Measurements from ENCODE around the gene EFHD2. TPM values are rescaled to one million over a fixed set of nuclear protein-coding genes. Genes with fewer than 3 reads are reported as not detected.

Gene EFHD2
- polyA plus RNA-seq, 1 donor from 2014 or later, result 10.3 TPM

GRCh38 chr1:15370268-15370667, 39.4 kb upstream of the EFHD2 start:
- H3K4me3 ChIP-seq (ENCODE audit: low read length), result no peak overlapping the region
- H3K4me2 ChIP-seq (ENCODE audit: low read length), result no peak overlapping the region
- no peak overlapping the region for H3K27ac ChIP-seq (ENCODE audit: low read length)
- no peaks in the 10 kb centered on the region for H3K9me3 ChIP-seq (ENCODE audit: low read length)
- TF ChIP-seq EP300 (conservative IDR thresholded peaks at IDR 0.05; ENCODE audit: poor library complexity, severe bottlenecking) (no peak), MXI1 (conservative IDR thresholded peaks at IDR 0.05; ENCODE audit: poor library complexity, severe bottlenecking) (no peak), RAD21 (conservative IDR thresholded peaks at IDR 0.05) (no peak), CTCF (IDR thresholded peaks at IDR 0.05; ENCODE audit: poor library complexity, severe bottlenecking) (no peak), EZH2 (IDR thresholded peaks at IDR 0.05; ENCODE audit: borderline replicate concordance, insufficient read depth, low read length, poor library complexity, severe bottlenecking) (no peak), POLR2AphosphoS5 (IDR thresholded peaks at IDR 0.05) (no peak)
- no peaks in the 10 kb centered on the region for H3K36me3 ChIP-seq (ENCODE audit: insufficient read depth, low read length)
- H4K20me1 ChIP-seq (ENCODE audit: insufficient read depth), result no peaks in the 10 kb centered on the region
- no peak overlapping the region for H3K9ac ChIP-seq (ENCODE audit: low read length)
- no peak overlapping the region for H2AFZ ChIP-seq (ENCODE audit: low read depth, low read length)
- no peaks in the 10 kb centered on the region for H3K9me2 ChIP-seq (ENCODE audit: insufficient read depth, low read length)
- no peaks in the 10 kb centered on the region for H3F3A ChIP-seq (ENCODE audit: insufficient read depth, low read length, poor library complexity, severe bottlenecking)
- H3K79me2 ChIP-seq (replicated peaks; ENCODE audit: insufficient read depth, low read length), result no peaks in the 10 kb centered on the region
- no peaks in the 10 kb centered on the region for H3K27me3 ChIP-seq (ENCODE audit: insufficient read depth, low read depth, low read length)

- Histone ChIP-seq H3K4me2 (ENCODE audit: low read length) (no peak overlapping the region), H3F3A (ENCODE audit: insufficient read depth, low read length, poor library complexity, severe bottlenecking) (no peaks in the 10 kb centered on the region), H2AFZ (ENCODE audit: low read depth, low read length) (no peak overlapping the region), H3K9ac (ENCODE audit: low read length) (no peak overlapping the region), H3K36me3 (ENCODE audit: insufficient read depth, low read length) (no peaks in the 10 kb centered on the region), H3K9me3 (ENCODE audit: low read length) (no peaks in the 10 kb centered on the region), H3K27ac (ENCODE audit: low read length) (no peak overlapping the region), H3K4me3 (ENCODE audit: low read length) (no peak overlapping the region), H4K20me1 (ENCODE audit: insufficient read depth) (no peaks in the 10 kb centered on the region), H3K79me2 (replicated peaks; ENCODE audit: insufficient read depth, low read length) (no peaks in the 10 kb centered on the region), H3K9me2 (ENCODE audit: insufficient read depth, low read length) (no peaks in the 10 kb centered on the region), H3K27me3 (ENCODE audit: insufficient read depth, low read depth, low read length) (no peaks in the 10 kb centered on the region)
- TF ChIP-seq, protein P1, sequence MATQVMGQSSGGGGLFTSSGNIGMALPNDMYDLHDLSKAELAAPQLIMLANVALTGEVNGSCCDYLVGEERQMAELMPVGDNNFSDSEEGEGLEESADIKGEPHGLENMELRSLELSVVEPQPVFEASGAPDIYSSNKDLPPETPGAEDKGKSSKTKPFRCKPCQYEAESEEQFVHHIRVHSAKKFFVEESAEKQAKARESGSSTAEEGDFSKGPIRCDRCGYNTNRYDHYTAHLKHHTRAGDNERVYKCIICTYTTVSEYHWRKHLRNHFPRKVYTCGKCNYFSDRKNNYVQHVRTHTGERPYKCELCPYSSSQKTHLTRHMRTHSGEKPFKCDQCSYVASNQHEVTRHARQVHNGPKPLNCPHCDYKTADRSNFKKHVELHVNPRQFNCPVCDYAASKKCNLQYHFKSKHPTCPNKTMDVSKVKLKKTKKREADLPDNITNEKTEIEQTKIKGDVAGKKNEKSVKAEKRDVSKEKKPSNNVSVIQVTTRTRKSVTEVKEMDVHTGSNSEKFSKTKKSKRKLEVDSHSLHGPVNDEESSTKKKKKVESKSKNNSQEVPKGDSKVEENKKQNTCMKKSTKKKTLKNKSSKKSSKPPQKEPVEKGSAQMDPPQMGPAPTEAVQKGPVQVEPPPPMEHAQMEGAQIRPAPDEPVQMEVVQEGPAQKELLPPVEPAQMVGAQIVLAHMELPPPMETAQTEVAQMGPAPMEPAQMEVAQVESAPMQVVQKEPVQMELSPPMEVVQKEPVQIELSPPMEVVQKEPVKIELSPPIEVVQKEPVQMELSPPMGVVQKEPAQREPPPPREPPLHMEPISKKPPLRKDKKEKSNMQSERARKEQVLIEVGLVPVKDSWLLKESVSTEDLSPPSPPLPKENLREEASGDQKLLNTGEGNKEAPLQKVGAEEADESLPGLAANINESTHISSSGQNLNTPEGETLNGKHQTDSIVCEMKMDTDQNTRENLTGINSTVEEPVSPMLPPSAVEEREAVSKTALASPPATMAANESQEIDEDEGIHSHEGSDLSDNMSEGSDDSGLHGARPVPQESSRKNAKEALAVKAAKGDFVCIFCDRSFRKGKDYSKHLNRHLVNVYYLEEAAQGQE (IDR thresholded peaks at IDR 0.05; ENCODE audit: borderline replicate concordance), result no peak
- no peak for TF ChIP-seq EZH2 (IDR thresholded peaks at IDR 0.05; ENCODE audit: borderline replicate concordance, insufficient read depth, low read length, poor library complexity, severe bottlenecking)
- TF ChIP-seq TAF1 (IDR thresholded peaks at IDR 0.05; ENCODE audit: low read depth), result no peak
- TF ChIP-seq RAD21 (conservative IDR thresholded peaks at IDR 0.05), result no peak
- no peak for TF ChIP-seq POLR2AphosphoS5 (IDR thresholded peaks at IDR 0.05)
- TF ChIP-seq CTCF (IDR thresholded peaks at IDR 0.05; ENCODE audit: poor library complexity, severe bottlenecking), result no peak
- no peak for TF ChIP-seq SMC3 (conservative IDR thresholded peaks at IDR 0.05; ENCODE audit: poor library complexity)
Observed at GRCh38 chr1:15370781-15371520, 38.7 kb upstream of the EFHD2 start.

Measured in neural cell (in vitro differentiated cells).